Neural progenitor cell (in vitro differentiated cells): ENCODE results near the gene CCDC178.

Experiments used
- CTCF ChIP-seq: fragments of 200-600 bp; sonication (generic); IDR thresholded peaks from 2 replicates; pipeline ENCODE4 v1.5.1; 2017; ENCODE audit warnings: antibody characterized with exemption, mild to moderate bottlenecking
- EZH2 ChIP-seq: fragments of 200-600 bp; sonication (generic); IDR thresholded peaks from 2 replicates; pipeline ENCODE4 v1.6.1; 2017; ENCODE audit warnings: antibody characterized with exemption, mild to moderate bottlenecking, moderate library complexity

- no peak for TF ChIP-seq CTCF
- no peak for TF ChIP-seq EZH2
These were observed 343.4 kb downstream of the CCDC178 start for GRCh38 chr18:33097126-33097525.
